ENCODE data around the gene VPREB1.
"Not testable (repeated sequence)": the region's sequence is repeated elsewhere in the genome, so short reads cannot be mapped to it uniquely, and the experiment has no call there.

The VPREB1 gene

GRCh38 chr22:22210889-22211833 lies 33.4 kb upstream of the VPREB1 start:
- FAIRE-seq (no peak), DNase-seq (ENCODE audit: extremely low spot score, insufficient read length, low read depth) (no peak)

GRCh38 chr22:22213231-22213630 lies 31.4 kb upstream of the VPREB1 start:
- FAIRE-seq (no peak), DNase-seq (ENCODE audit: extremely low spot score, insufficient read length, low read depth) (no peak)

DNA sequence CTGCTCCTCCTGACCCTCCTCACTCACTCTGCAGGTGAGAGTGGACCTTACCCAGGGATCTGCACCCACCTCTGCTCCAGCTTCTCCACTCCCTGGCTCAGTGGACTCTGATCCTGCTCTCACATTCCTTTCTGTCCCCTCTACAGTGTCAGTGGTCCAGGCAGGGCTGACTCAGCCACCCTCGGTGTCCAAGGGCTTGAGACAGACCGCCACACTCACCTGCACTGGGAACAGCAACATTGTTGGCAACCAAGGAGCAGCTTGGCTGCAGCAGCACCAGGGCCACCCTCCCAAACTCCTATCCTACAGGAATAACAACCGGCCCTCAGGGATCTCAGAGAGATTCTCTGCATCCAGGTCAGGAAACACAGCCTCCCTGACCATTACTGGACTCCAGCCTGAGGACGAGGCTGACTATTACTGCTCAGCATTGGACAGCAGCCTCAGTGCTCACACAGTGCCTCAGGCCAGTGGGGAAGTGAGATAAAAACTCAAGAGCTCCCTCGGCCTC lies 29.7 kb upstream of the VPREB1 start:
- no peak for DNase-seq (ENCODE audit: extremely low spot score, insufficient read length, low read depth)
- no peak for FAIRE-seq

DNA sequence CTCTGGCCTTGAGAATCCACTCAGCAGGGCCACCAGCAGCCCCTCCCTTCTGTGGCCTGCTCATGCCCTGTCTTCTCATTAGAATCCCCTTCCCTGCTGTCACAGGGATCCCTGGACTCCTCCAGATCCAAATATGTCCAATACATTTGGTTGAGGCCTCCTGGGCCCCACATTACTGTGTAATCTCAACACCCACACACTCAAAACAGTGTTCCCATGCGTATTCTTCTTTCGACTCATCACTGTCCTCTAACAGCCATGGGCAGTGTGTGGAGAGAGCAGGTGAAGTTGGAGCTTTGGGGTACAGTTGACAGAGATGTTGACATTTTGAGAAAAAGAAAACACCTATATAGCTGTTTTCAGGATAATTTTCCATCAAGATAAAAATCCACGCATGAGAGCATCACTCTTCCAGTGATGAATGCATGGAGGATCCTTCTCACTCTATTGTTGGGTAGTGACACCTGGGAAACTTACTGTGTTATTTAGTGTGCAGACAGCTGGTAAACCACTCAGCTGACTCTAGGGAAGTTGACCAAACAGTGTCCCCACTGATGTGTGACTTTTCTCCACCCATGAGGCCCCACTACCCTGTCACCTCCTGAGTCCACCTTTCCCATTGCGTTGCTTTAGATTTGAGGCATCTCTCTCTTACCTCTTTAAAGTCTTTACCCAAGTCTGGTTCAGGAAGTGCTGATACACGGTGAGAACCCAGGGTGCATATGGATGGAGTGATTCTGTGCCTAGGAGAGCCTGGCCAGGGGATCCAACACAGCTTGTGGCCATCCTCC lies 28.7 kb upstream of the VPREB1 start:
- DNase-seq (ENCODE audit: extremely low spot score, insufficient read length, low read depth): no peak
- no peak for FAIRE-seq

DNA sequence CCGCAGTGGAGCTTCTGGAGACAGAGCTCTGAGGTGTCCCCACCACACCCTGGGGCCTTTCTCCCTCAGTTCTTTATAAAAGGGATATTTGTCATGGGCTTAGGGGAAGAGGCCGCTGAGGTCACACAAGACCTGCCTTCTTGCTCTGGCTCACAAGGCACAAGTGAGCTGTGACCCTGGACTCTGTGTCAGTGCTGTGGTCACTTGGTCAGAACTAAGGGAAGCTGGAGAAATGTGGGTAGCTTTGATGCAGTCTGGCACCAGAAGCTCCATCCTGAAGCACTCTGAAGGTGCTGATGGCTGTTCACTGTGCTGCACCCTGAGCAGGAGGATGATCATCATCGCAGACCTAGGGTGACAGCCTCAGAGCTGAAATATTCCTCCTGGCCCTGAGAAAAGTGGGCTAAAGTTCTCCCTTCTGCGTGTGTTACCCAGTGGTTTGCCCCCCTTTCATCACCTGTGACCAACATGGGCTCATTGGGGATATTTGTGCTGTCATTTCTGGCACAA lies 28.1 kb upstream of the VPREB1 start:
- no peak for FAIRE-seq

DNA sequence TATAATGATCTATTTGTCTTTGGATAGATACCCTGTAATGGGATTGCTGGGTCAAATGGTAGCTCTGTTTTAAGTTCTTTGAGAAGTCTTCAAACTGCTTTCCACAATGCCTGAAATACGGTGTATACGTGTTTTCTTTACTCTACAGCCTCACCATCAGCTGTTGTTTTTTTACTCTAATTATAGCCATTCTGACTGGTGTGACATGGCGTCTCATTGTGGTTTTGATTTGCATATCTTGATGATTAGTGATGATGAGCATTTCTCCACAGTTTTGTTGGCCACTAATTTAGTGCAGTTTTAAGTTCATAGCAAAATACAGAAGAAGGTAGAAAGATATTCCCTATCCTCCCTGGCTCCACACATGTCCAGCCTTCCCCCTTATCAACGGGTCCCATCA lies 26.3 kb upstream of the VPREB1 start:
- DNase-seq (ENCODE audit: extremely low spot score, insufficient read length, low read depth) (no peak), FAIRE-seq (no peak)

More for the DNA sequence above, 28.1 kb upstream of the VPREB1 start:
- no peak for DNase-seq (ENCODE audit: extremely low spot score, insufficient read length, low read depth)

DNA sequence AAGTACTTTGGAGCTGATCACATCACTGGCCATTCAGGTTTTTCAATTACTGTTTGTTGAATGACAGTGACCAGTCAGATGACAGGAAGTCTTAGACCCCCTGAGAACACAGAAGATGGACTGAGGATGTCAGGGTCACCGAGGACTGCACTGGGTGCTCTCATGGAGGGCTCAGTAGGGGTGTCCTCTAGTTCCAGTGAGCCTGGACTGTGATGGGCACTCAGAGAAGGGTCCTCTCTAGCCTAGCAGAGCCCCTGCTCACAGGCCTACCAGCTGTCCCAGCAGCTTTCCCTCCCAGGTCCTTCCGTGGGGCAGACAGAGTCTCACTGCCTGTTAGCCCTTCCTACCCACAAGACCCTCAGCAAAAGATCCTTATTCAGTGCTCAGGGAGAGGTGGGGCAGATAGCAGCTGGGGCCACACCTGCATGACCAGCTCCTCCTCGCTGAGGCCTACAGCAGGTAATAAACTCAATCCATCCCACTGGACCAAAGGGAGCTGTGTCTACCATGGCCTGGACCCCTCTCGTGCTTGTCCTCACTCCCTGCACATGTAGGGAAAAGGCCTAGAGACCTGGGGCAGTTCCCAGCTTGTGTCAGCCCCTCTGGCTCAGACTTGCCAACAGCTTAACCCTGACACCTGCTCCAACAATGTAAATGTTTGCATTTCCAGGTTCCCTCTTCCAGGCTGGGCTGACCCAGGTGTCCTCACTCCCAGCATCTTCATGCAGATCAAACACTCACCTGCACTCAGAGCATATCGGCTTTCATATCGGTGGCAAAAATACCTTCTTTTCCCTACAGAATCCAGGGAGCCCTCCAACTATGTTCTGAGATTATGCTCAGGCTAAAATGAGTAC lies 25.2 kb upstream of the VPREB1 start:
- DNase-seq (ENCODE audit: extremely low spot score, insufficient read length, low read depth): no peak
- no peak for FAIRE-seq

GRCh38 chr22:22221043-22221442 lies 23.5 kb upstream of the VPREB1 start:
- FAIRE-seq; DNase-seq (ENCODE audit: extremely low spot score, insufficient read length, low read depth): not testable (repeated sequence)

- no peak for FAIRE-seq
- no peak for DNase-seq (ENCODE audit: extremely low spot score, insufficient read length, low read depth)
Observed at GRCh38 chr22:22226448-22227187, 18.0 kb upstream of the VPREB1 start.

DNA sequence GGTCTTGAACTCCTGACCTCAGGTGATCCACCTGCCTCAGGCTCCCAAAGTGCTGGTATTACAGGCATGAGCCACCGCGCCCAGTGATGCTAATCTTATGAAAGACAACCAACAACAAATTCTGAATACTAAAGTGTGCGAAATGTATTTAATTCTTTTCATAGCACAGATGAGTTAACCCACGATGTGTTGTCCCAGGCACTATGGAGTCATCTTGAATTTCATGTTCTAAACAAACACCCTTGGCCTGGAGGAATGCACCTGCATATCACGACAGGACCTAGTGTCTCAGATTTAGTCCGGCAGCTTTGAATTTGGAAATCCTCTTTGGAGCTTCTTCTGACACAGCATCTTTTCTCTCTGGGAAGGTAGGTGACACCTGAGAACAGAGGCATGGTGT lies 16.2 kb upstream of the VPREB1 start:
- FAIRE-seq: no peak
- DNase-seq (ENCODE audit: extremely low spot score, insufficient read length, low read depth): no peak

- DNase-seq (ENCODE audit: extremely low spot score, insufficient read length, low read depth) (no peak), FAIRE-seq (no peak)
Observed at GRCh38 chr22:22228921-22229320, 15.7 kb upstream of the VPREB1 start.

GRCh38 chr22:22229683-22230420 lies 14.7 kb upstream of the VPREB1 start:
- FAIRE-seq (no peak), DNase-seq (ENCODE audit: extremely low spot score, insufficient read length, low read depth) (no peak)

DNA sequence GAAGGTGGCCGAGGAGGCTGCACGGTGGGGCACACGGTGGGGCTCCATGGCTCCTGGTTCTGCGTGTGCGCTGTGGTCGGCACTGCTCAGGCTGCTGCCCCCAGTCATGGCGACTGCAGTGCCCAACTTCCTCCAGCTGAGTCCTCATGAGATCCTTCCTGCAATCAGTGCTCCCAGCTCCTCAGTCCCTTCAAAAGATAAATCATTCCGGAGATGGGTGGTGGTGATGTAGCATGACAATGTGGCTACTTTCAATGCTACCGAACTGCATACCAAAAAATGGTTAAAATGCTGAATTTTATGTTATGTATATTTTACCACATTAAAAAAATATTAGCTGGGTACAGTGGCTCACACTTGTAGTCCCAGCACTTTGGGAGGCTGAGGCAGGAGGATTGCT lies 14.1 kb upstream of the VPREB1 start:
- FAIRE-seq: no peak
- no peak for DNase-seq (ENCODE audit: extremely low spot score, insufficient read length, low read depth)

- FAIRE-seq (no peak), DNase-seq (ENCODE audit: extremely low spot score, insufficient read length, low read depth) (no peak)
Observed at GRCh38 chr22:22233081-22233480, 11.5 kb upstream of the VPREB1 start.

DNA sequence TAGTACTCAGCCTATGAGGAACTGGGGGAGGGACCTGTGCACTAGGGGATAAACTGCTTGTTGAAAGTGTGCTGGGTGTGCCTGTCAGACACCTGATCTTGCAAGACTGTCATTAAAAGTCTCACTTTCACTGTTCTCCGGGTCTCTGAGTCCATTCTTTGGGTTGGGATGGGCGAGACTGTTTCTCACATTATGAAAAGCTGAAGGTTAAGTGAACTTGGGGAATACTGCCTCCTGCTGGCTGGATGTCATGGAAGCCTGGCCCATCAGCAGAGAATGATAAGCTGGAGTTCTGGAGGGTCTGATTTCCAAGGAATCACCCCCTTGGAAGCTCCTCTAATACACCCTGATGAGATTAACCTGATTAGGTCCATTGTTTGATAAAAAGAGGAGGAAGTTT lies 9.0 kb upstream of the VPREB1 start:
- DNase-seq (ENCODE audit: extremely low spot score, insufficient read length, low read depth) (no peak), FAIRE-seq (peak; percentile 86)

DNA sequence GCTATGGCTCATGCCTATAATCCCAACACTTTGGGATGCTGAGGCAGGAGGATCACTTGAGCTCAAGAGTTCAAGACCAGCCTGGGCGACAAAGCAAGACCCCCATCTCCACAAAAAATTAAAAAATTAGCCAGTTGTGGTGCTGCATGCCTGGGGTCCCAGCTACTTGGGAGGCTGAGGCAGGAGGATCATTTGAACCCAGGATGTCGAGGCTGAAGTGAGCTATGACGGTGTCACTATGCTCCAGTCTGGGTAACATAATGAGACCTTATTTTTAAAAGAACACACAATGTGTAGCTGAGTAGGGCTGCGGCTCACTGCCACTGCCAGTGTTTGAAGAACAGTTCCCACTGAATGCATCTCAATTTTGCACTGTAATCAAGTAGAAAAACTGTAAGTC lies 7.1 kb upstream of the VPREB1 start:
- no peak for DNase-seq (ENCODE audit: extremely low spot score, insufficient read length, low read depth)
- no peak for FAIRE-seq

- no peak for FAIRE-seq
- no peak for DNase-seq (ENCODE audit: extremely low spot score, insufficient read length, low read depth)
Observed at GRCh38 chr22:22239311-22239939, 5.2 kb upstream of the VPREB1 start.

- no peak for DNase-seq (ENCODE audit: extremely low spot score, insufficient read length, low read depth)
- FAIRE-seq: no peak
Observed at GRCh38 chr22:22241554-22241898, 3.1 kb upstream of the VPREB1 start.
